Fibroblast of villous mesenchyme (primary cell): ENCODE results near the gene RHBDL3. TPM values are rescaled to one million over a fixed set of nuclear protein-coding genes. Genes with fewer than 3 reads are reported as not detected.
A peak's percentile ranks its signal among the peaks of the same experiment; 100 is the strongest.
"Not testable (repeated sequence)": the region's sequence is repeated elsewhere in the genome, so short reads cannot be mapped to it uniquely, and the experiment has no call there.

Experiments used
- DNase-seq: peaks from one replicate; pipeline ENCODE4 v3.0.0-alpha.2; 2010; ENCODE audit warnings: low read depth
- H3K4me3 ChIP-seq: 2 replicates; pipeline ENCODE4 v1.5.1; 2011; ENCODE audit warnings: low read depth, mild to moderate bottlenecking, low read length
- CTCF ChIP-seq: IDR thresholded peaks from 2 replicates; pipeline ENCODE4 v1.5.1; 2012; ENCODE audit warnings: low read depth, mild to moderate bottlenecking, low read length; ENCODE audit not compliant: insufficient read depth
- total RNA-seq: library from RNA; depleted of rRNA; stranded (reverse); fragments of >200 nt; gene quantifications from 2 replicates; pipeline ENCODE4 v1.2.3, GENCODE V29; 2012

The RHBDL3 gene
- total RNA-seq, 1 donor = not detected

GRCh38 chr17:32350666-32351418, 85.2 kb downstream of the RHBDL3 start:
- peak; percentile 82 for DNase-seq
- no peak for TF ChIP-seq CTCF
- peak overlapping the region; percentile 95 for H3K4me3 ChIP-seq

GRCh38 chr17:32352734-32353133, 87.1 kb downstream of the RHBDL3 start:
- DNase-seq = not testable (repeated sequence)
- H3K4me3 ChIP-seq = peak overlapping the region; percentile 95

- peak overlapping the region; percentile 32 for H3K4me3 ChIP-seq
- no peak for TF ChIP-seq CTCF
- no peak for DNase-seq
Observed at GRCh38 chr17:32355649-32356377, 90.2 kb downstream of the RHBDL3 start.

GRCh38 chr17:32356378-32356743, 90.7 kb downstream of the RHBDL3 start:
- H3K4me3 ChIP-seq = peak overlapping the region; percentile 32
- DNase-seq = no peak
- TF ChIP-seq CTCF = no peak

GRCh38 chr17:32356750-32357149, 91.1 kb downstream of the RHBDL3 start:
- DNase-seq = no peak
- H3K4me3 ChIP-seq = no peak overlapping the region
- no peak for TF ChIP-seq CTCF

- no peak for DNase-seq
- no peak for TF ChIP-seq CTCF
- H3K4me3 ChIP-seq = no peak overlapping the region
Observed at GRCh38 chr17:32357615-32358014, 92.0 kb downstream of the RHBDL3 start.

- H3K4me3 ChIP-seq = no peak overlapping the region
- no peak for TF ChIP-seq CTCF
- DNase-seq = no peak
Observed at GRCh38 chr17:32361270-32361669, 95.6 kb downstream of the RHBDL3 start.
